ENCODE measurements around the gene BDKRB2.
"Not testable (repeated sequence)": the region's sequence is repeated elsewhere in the genome, so short reads cannot be mapped to it uniquely, and the experiment has no call there.

Gene BDKRB2

DNA sequence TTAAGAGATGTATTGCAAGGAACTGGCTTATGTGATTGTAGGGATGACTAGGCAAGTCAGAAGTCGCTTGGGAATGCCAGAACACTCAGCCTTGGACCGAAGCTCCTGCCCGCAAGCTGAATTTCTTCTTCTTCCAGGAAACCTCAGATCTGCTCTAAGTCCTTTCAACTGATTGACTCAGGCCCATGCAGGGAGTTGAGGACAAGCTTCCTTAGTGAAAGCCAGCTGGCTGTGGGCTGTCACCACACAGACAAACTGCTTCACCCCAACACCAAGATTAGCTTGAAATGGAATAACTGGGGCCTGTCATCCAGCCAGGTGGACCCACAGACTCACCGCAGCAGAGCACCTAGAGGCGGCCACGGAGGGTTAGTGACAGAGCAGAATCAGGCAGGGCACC is 24.7 kb downstream of the BDKRB2 start:
- no peak for DNase-seq

- no peak for DNase-seq
Measured at GRCh38 chr14:96231056-96231455, 26.4 kb downstream of the BDKRB2 start.

GRCh38 chr14:96231526-96232130 is 27.0 kb downstream of the BDKRB2 start:
- no peak for DNase-seq

- DNase-seq, result no peak
Measured at GRCh38 chr14:96232506-96232905, 27.9 kb downstream of the BDKRB2 start.

GRCh38 chr14:96233661-96234060 is 29.0 kb downstream of the BDKRB2 start:
- DNase-seq, result no peak

- no peak for DNase-seq
Measured at GRCh38 chr14:96235426-96235825, 30.8 kb downstream of the BDKRB2 start.

GRCh38 chr14:96237641-96238040 is 33.0 kb downstream of the BDKRB2 start:
- no peak for DNase-seq

GRCh38 chr14:96238676-96239265 is 34.1 kb downstream of the BDKRB2 start:
- no peak for DNase-seq

DNA sequence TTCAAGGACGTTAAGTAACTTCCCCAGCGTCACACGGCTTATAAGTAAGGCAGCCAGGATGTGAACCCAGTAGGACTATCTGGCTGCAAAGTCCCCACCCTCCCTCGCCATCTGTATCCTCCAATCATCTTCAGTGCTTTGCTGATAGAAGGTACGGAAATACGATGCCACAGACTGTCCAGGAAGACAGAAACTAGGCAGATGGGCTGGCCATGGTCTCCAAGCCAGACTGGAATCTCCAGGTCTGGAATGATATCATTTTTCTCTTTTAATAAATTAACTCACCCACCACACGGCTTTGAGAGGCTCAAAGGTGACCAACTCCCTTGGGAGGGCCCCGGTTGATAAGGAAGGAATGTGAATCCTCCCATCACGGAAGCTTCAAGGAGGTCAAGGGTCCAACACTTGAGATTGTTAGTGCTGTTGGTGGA is 35.1 kb downstream of the BDKRB2 start:
- DNase-seq, result no peak

- DNase-seq, result no peak
Measured at GRCh38 chr14:96240641-96241040, 36.0 kb downstream of the BDKRB2 start.

GRCh38 chr14:96242126-96242525 is 37.5 kb downstream of the BDKRB2 start:
- DNase-seq, result no peak

- DNase-seq, result no peak
Measured at GRCh38 chr14:96243785-96244184, 39.1 kb downstream of the BDKRB2 start.

- not testable (repeated sequence) for DNase-seq
Measured at GRCh38 chr14:96245074-96245473, 40.4 kb downstream of the BDKRB2 start.

DNA sequence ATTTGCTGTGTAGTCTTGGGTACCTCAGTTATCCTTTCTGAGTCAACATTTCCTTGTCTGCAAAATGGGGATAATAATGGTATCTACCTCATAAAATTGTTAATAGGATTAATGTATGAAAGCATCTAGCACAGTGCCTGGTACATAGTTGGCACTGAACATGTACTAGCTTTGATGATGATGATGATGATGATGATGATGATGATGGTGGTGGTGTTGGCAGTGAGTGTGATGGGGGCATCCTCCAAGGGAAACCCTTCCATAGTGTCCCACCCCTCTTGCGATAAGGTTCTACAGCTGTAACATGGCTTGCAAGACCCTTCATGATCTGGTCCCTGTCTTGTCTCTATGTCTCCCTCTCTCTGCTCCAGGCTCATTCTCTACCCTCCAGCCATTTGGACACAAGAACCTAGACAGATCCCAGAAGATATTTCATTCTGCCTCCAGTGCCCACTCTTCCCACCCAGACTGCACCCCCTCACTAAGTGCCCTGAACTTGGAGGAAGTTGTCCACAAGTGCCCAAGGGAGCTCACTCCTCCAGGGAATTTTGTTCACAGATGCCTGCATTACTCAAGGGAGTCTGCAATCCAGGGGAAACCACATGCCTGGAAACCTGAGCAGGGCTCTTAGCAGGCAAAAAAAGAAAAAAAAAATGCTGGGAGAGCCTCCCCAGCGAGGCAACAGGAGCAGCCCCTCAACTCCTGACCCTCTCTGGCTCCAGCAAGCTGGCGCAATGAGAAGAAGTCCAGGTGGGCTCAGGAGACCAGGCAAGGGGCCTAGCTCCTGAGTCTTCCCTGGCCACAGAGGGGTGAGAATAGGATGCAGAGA is 41.3 kb downstream of the BDKRB2 start:
- no peak for DNase-seq

DNA sequence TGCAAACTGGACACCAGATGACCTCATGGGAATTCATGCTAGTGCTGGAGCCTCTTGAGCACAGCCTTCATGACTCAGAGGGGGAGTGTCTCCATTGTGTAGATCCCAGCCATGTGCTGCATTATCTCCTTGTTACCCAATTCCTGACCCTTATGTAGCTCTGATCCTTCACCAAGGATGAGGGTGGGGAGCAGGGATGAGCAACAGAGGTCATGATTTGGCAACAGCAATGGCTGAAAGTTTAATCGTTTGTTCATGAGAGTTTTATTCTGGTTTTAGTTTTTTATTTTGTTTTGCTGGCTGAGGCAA is 41.9 kb downstream of the BDKRB2 start:
- DNase-seq, result no peak

DNA sequence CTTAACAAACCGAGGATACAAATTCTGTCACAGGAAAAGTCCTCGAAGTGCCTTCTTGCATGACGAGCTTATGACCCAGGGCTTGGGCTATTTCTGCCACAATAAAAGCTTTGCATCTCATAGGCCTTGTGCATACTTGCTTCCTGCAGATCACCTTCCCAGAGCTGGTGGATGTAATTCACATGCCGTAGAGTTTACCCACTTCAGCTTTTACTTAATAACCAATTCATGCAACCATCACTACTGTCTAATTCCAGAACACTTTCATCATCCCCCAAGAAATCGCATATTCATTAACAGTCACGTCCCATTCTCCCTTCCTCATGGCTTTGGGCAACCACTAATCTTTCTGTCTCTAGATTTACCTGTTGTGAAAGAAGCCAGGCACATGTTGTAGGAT is 42.4 kb downstream of the BDKRB2 start:
- no peak for DNase-seq

GRCh38 chr14:96249029-96249428 is 44.4 kb downstream of the BDKRB2 start:
- no peak for DNase-seq

- DNase-seq, result no peak
Measured at GRCh38 chr14:96250485-96250884, 45.8 kb downstream of the BDKRB2 start.

- DNase-seq, result no peak
Measured at GRCh38 chr14:96251656-96252155, 47.1 kb downstream of the BDKRB2 start.

- DNase-seq, result no peak
Measured at GRCh38 chr14:96252323-96252998, 47.8 kb downstream of the BDKRB2 start.

GRCh38 chr14:96252999-96253539 is 48.4 kb downstream of the BDKRB2 start:
- DNase-seq, result no peak

GRCh38 chr14:96254687-96255086 is 50.0 kb downstream of the BDKRB2 start:
- no peak for DNase-seq

Data from activated naive CD4-positive, alpha-beta T cell treated with anti-CD3 and anti-CD28 coated beads, Interleukin-2, amount 50 U/mL, for 16 hours (primary cell).